Fibroblast of gingiva (primary cell): ENCODE data around the gene NUMB.
A peak's percentile ranks its signal among the peaks of the same experiment; 100 is the strongest.

Experiments used
- DNase-seq: peaks from one replicate; pipeline ENCODE4 v3.0.0-alpha.2; 2011; ENCODE audit warnings: low read depth

Gene NUMB

GRCh38 chr14:73245480-73246325, 212.6 kb downstream of the NUMB start:
- peak; percentile 61 for DNase-seq

GRCh38 chr14:73244541-73245290, 213.6 kb downstream of the NUMB start:
- DNase-seq, result no peak

GRCh38 chr14:73243748-73244147, 214.6 kb downstream of the NUMB start:
- no peak for DNase-seq

GRCh38 chr14:73243341-73243740, 215.0 kb downstream of the NUMB start:
- no peak for DNase-seq

- peak; percentile 42 for DNase-seq
Observed at GRCh38 chr14:73242357-73242901, 215.9 kb downstream of the NUMB start.

- DNase-seq, result no peak
Observed at GRCh38 chr14:73241481-73242165, 216.7 kb downstream of the NUMB start.

GRCh38 chr14:73240816-73241480, 217.4 kb downstream of the NUMB start:
- no peak for DNase-seq

GRCh38 chr14:73239393-73240241, 218.7 kb downstream of the NUMB start:
- DNase-seq, result peak; percentile 48

GRCh38 chr14:73238941-73239340, 219.4 kb downstream of the NUMB start:
- no peak for DNase-seq

- peak; percentile 65 for DNase-seq
Observed at GRCh38 chr14:73238424-73238852, 219.9 kb downstream of the NUMB start.

GRCh38 chr14:73237786-73238423, 220.4 kb downstream of the NUMB start:
- no peak for DNase-seq

- DNase-seq, result no peak
Observed at GRCh38 chr14:73237219-73237785, 221.0 kb downstream of the NUMB start, which contains the start of gene PAPLN. Gene PAPLN, plus strand, starts transcription at chr14:73237506. Its CDS starts 2,273 bp downstream, at chr14:73239779.

GRCh38 chr14:73236752-73237218, 221.6 kb downstream of the NUMB start:
- no peak for DNase-seq

GRCh38 chr14:73236157-73236556, 222.2 kb downstream of the NUMB start:
- DNase-seq, result no peak

GRCh38 chr14:73235531-73236155, 222.7 kb downstream of the NUMB start:
- no peak for DNase-seq

- DNase-seq, result no peak
Observed at GRCh38 chr14:73234586-73235394, 223.6 kb downstream of the NUMB start.

- no peak for DNase-seq
Observed at GRCh38 chr14:73234029-73234428, 224.3 kb downstream of the NUMB start.

GRCh38 chr14:73233564-73233963, 224.8 kb downstream of the NUMB start:
- DNase-seq, result no peak
